ENCODE measurements around the gene CTCFL. TPM values are rescaled to one million over a fixed set of nuclear protein-coding genes. Genes with fewer than 3 reads are reported as not detected.

CTCFL gene
- total RNA-seq, 4 donors from 2014 or later, result 0.14 TPM; not detected in 3

- peak overlapping the region in 2 of 4 donors; percentile 9 to 61 for H3K4me3 ChIP-seq
- H3K4me1 ChIP-seq, result peaks cover 4 to 40% (median 27%) of the 10 kb centered on the region in 4 donors
- H3K36me3 ChIP-seq, result peaks cover 0 to 11% (median 2%) of the 10 kb centered on the region in 4 donors
- intact Hi-C loops (cut with DNase I; ENCODE audit: low total_unique reads), result no loop called here
- in situ Hi-C loops (cut with MboI; ENCODE audit: low pct_ligation_motif_present in 1 of 4, low pct_unique_long_range_greater_than_20kb in 1 of 4, low sequenced_read_pairs in 3 of 4), result no loop called here
- peak overlapping the region; percentile 12 to 82 (median 32) for H3K27ac ChIP-seq
- TF ChIP-seq POLR2AphosphoS5 (IDR thresholded peaks at IDR 0.05) (peak; percentile 12 to 91 (median 53)), CTCF (IDR thresholded peaks at IDR 0.05) (no peak), POLR2A (IDR thresholded peaks at IDR 0.05) (peak; percentile 47)
- DNase-seq, result peak; percentile 52
- no peaks in the 10 kb centered on the region for H3K9me3 ChIP-seq
- 84% methylated on average over 14 of the region's 14 CpGs; no CpG with 5 or more reads in 1 of the 2 donors for WGBS, 2 donors (ENCODE audit: low coverage in 1 of 2)
- H3K27me3 ChIP-seq, result no peaks in the 10 kb centered on the region
Measured at GRCh38 chr20:57564180-57564802, 39.4 kb upstream of the CTCFL start.

GRCh38 chr20:57563522-57563921, 38.6 kb upstream of the CTCFL start:
- H3K4me1 ChIP-seq, result peaks cover 4 to 47% (median 32%) of the 10 kb centered on the region in 4 donors
- H3K4me3 ChIP-seq, result peak overlapping the region in 1 of 4 donors; percentile 61

GRCh38 chr20:57562541-57563465, 37.9 kb upstream of the CTCFL start:
- in situ Hi-C loops (cut with MboI; ENCODE audit: low pct_ligation_motif_present in 1 of 4, low pct_unique_long_range_greater_than_20kb in 1 of 4, low sequenced_read_pairs in 3 of 4) (no loop called here), intact Hi-C loops (cut with DNase I; ENCODE audit: low total_unique reads) (no loop called here)
- Histone ChIP-seq H3K36me3 (peaks cover 0 to 11% (median 2%) of the 10 kb centered on the region in 4 donors), H3K4me3 (peak overlapping the region in 3 of 4 donors; percentile 33 to 61 (median 42)), H3K4me1 (peaks cover 7 to 51% (median 38%) of the 10 kb centered on the region in 4 donors), H3K27me3 (no peaks in the 10 kb centered on the region), H3K9me3 (no peaks in the 10 kb centered on the region), H3K27ac (peak overlapping the region; percentile 74 to 91 (median 82))
- WGBS, 2 donors (ENCODE audit: low coverage in 1 of 2), result 90 to 94% methylated on average over 9 to 35 of the region's 35 CpGs
- peak; percentile 53 for DNase-seq
- peak in 2 of 3 donors; percentile 43 to 88 for TF ChIP-seq POLR2AphosphoS5 (IDR thresholded peaks at IDR 0.05)
- no peak for TF ChIP-seq POLR2A (IDR thresholded peaks at IDR 0.05)

More at GRCh38 chr20:57563522-57563921, 38.6 kb upstream of the CTCFL start:
- intact Hi-C loops (cut with DNase I; ENCODE audit: low total_unique reads) (no loop called here), in situ Hi-C loops (cut with MboI; ENCODE audit: low pct_ligation_motif_present in 1 of 4, low pct_unique_long_range_greater_than_20kb in 1 of 4, low sequenced_read_pairs in 3 of 4) (no loop called here)
- peak; percentile 35 for DNase-seq
- TF ChIP-seq POLR2A (IDR thresholded peaks at IDR 0.05) (no peak), POLR2AphosphoS5 (IDR thresholded peaks at IDR 0.05) (peak in 1 of 3 donors; percentile 90)
- H3K36me3 ChIP-seq, result peaks cover 0 to 11% (median 2%) of the 10 kb centered on the region in 4 donors
- no peaks in the 10 kb centered on the region for H3K27me3 ChIP-seq
- H3K9me3 ChIP-seq, result no peaks in the 10 kb centered on the region
- peak overlapping the region; percentile 74 to 91 (median 82) for H3K27ac ChIP-seq
- WGBS, 2 donors (ENCODE audit: low coverage in 1 of 2), result 94 to 100% methylated on average over 3 to 12 of the region's 12 CpGs

- 85 to 90% methylated on average over 2 to 24 of the region's 24 CpGs for WGBS, 2 donors (ENCODE audit: low coverage in 1 of 2)
- Histone ChIP-seq H3K36me3 (peaks cover 0 to 11% (median 2%) of the 10 kb centered on the region in 4 donors), H3K27ac (peak overlapping the region; percentile 74 to 91 (median 82)), H3K27me3 (no peaks in the 10 kb centered on the region), H3K4me1 (peaks cover 7 to 51% (median 38%) of the 10 kb centered on the region in 4 donors), H3K9me3 (no peaks in the 10 kb centered on the region), H3K4me3 (peak overlapping the region; percentile 14 to 61 (median 38))
- TF ChIP-seq POLR2A (IDR thresholded peaks at IDR 0.05) (peak; percentile 7), CTCF (IDR thresholded peaks at IDR 0.05) (no peak), EP300 (IDR thresholded peaks at IDR 0.05; ENCODE audit: low read depth) (no peak), POLR2AphosphoS5 (IDR thresholded peaks at IDR 0.05) (peak; percentile 24 to 74 (median 54))
- intact Hi-C loops (cut with DNase I; ENCODE audit: low total_unique reads), result no loop called here
- DNase-seq, result no peak
- in situ Hi-C loops (cut with MboI; ENCODE audit: low pct_ligation_motif_present in 1 of 4, low pct_unique_long_range_greater_than_20kb in 1 of 4, low sequenced_read_pairs in 3 of 4), result no loop called here
Measured at GRCh38 chr20:57561356-57562279, 36.7 kb upstream of the CTCFL start.
